Natural killer cell treated with Interleukin-12 subunit alpha and Interleukin-12 subunit beta and Interleukin-15 and Interleukin-18, amount 100 ng/mL, for 72 hours (primary cell): Measurements from ENCODE around the gene COL20A1. TPM values are rescaled to one million over a fixed set of nuclear protein-coding genes. Genes with fewer than 3 reads are reported as not detected.
A peak's percentile ranks its signal among the peaks of the same experiment; 100 is the strongest.

ENCODE experiments used
- ATAC-seq, 2 donors: fragments of 150-1000 bp; cut with Tn5 transposase in 1 of 2; sonication (Bioruptor Pico), chemical (Tn5 transposase) in 1 of 2; 2 replicates each; pipeline ENCODE4 v1.10.0; 2021
- DNase-seq: peaks from one replicate; pipeline ENCODE4 v3.0.0; 2022; ENCODE audit warnings: low spot score
- H3K27ac Mint-ChIP-seq, 2 donors: 1 replicate in 1 of 2; 2 replicates in 1 of 2; pipeline ENCODE4 v1.8.0; 2022; ENCODE audit warnings: mixed read lengths in 2 of 2, mild to moderate bottlenecking in 1 of 2, moderate library complexity in 1 of 2
- H3K27me3 Mint-ChIP-seq, 2 donors: 1 replicate in 1 of 2; 2 replicates in 1 of 2; pipeline ENCODE4 v1.8.0; 2022; ENCODE audit warnings: mixed read lengths in 2 of 2
- H3K36me3 Mint-ChIP-seq: one replicate; pipeline ENCODE4 v1.8.0; 2022; ENCODE audit warnings: mixed read lengths
- H3K4me1 Mint-ChIP-seq, 2 donors: 1 replicate in 1 of 2; 2 replicates in 1 of 2; pipeline ENCODE4 v1.8.0; 2022; ENCODE audit warnings: low read depth in 2 of 2, mixed read lengths in 2 of 2, mild to moderate bottlenecking in 1 of 2
- H3K4me3 Mint-ChIP-seq: one replicate; pipeline ENCODE4 v1.8.0; 2022; ENCODE audit warnings: mixed read lengths
- H3K9me3 Mint-ChIP-seq: 2 replicates; pipeline ENCODE4 v1.8.0; 2022; ENCODE audit warnings: mixed read lengths
- total RNA-seq, 2 donors: library from RNA; stranded (reverse); gene quantifications; one replicate each; pipeline ENCODE4 v1.2.3, GENCODE V29; 2022

The COL20A1 gene
- total RNA-seq, 2 donors from 2014 or later, result not detected

DNA sequence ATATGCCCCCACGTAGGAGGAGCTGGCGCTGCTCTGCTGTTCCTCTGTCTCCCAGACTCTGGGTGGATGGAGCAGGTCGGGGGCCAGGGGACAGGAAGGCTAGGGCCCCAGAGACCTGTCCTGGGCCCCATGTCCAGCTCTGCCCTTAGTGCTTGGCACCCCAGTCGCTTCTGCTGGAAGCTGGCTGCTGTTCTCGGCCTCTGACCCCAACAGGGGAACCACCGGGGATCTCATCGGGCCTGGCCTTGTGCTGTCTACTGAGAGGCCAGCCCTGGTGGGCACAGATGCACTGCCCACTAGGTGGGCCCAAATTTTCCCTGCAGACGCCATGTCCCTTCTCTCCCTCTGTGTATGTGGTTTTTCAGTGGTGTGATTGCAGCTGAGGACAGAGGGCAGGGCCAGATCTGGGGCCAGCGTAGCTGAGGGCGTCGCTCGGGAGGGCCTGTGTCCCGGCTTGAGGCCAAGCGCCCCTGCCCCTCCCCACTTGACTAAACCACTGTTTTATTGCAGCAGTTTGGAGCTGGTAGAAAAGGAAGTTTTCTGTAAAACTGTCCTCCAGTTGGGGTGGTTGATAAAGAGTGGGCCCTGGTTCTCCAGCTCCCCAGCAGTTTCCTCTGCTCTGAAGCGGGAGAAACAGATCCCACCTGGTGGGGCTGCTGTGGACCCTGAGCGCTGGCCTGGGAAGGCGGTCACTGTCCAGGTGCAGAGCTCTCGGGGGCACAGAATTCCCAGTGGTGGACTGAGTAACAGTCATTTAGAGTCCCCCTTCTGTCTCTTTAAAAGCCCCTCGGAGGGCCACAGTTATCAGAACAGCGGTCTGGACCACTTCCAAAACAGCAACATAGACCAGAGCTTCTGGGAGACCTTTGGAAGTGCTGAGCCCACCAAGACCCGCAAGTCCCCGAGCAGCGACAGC, 5.9 kb upstream of the COL20A1 start:
- DNase-seq, result no peak
- no peak for ATAC-seq
- Mint-ChIP-seq H3K9me3 (no peaks in the 10 kb centered on the region), H3K36me3 (no peaks in the 10 kb centered on the region), H3K27ac (no peak overlapping the region), H3K4me3 (no peak overlapping the region), H3K27me3 (no peaks in the 10 kb centered on the region), H3K4me1 (no peaks in the 10 kb centered on the region)

GRCh38 chr20:63287697-63288580, 5.0 kb upstream of the COL20A1 start:
- Mint-ChIP-seq H3K27me3 (no peaks in the 10 kb centered on the region), H3K9me3 (no peaks in the 10 kb centered on the region), H3K4me3 (no peak overlapping the region), H3K36me3 (no peaks in the 10 kb centered on the region), H3K4me1 (no peaks in the 10 kb centered on the region), H3K27ac (no peak overlapping the region)
- DNase-seq (no peak), ATAC-seq (no peak)

- no peak for DNase-seq
- H3K27ac Mint-ChIP-seq, result no peak overlapping the region
- H3K4me3 Mint-ChIP-seq, result no peak overlapping the region
Observed at GRCh38 chr20:63288581-63289251, 4.3 kb upstream of the COL20A1 start.

DNA sequence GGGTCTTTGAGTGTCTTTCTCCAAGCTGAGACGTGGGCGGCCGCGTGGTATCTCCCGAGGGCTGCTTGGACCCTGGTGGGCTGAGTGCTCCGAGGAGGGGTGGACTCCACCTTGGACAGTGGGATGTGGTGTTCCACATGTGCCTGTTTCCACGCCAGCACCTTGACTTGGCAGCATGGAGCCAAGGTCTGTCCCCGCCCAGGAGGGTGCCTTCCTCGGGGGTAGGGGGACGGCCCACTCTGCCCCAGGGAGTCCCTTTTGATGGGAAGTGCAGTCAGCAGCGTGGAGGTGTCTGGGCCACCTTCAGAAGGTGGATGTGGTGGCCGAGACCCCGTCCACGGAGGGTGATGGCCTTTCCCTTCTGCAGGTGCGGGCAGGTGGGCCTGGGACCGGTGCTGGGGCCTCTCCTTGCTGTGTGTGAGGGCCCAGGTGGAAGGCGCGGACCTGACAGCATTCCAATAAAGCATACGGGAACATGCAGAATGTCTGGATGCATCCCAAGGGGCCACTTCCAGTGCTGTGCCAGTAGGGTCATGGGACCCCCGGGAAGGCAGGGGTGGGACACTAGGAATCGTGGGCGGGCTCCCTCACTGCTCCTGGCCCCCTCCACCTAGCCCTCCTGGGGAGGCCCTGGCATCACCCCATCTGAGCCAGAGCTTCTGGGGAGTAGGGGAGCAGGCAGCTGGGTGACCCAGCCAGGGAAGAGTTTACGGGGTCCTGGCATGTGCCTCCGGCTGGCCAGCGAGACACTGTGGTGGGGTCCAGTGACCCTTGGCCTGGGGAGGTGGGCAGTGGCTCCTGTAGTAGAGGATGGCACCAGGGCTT, 3.5 kb upstream of the COL20A1 start:
- no peak for ATAC-seq
- H3K4me1 Mint-ChIP-seq, result no peaks in the 10 kb centered on the region
- no peaks in the 10 kb centered on the region for H3K27me3 Mint-ChIP-seq
- no peak overlapping the region for H3K4me3 Mint-ChIP-seq
- no peak for DNase-seq
- no peak overlapping the region for H3K27ac Mint-ChIP-seq
- no peaks in the 10 kb centered on the region for H3K36me3 Mint-ChIP-seq
- H3K9me3 Mint-ChIP-seq, result no peaks in the 10 kb centered on the region

More at GRCh38 chr20:63288581-63289251, 4.3 kb upstream of the COL20A1 start:
- no peak for ATAC-seq
- Mint-ChIP-seq H3K9me3 (no peaks in the 10 kb centered on the region), H3K36me3 (no peaks in the 10 kb centered on the region), H3K27me3 (no peaks in the 10 kb centered on the region), H3K4me1 (no peaks in the 10 kb centered on the region)

DNA sequence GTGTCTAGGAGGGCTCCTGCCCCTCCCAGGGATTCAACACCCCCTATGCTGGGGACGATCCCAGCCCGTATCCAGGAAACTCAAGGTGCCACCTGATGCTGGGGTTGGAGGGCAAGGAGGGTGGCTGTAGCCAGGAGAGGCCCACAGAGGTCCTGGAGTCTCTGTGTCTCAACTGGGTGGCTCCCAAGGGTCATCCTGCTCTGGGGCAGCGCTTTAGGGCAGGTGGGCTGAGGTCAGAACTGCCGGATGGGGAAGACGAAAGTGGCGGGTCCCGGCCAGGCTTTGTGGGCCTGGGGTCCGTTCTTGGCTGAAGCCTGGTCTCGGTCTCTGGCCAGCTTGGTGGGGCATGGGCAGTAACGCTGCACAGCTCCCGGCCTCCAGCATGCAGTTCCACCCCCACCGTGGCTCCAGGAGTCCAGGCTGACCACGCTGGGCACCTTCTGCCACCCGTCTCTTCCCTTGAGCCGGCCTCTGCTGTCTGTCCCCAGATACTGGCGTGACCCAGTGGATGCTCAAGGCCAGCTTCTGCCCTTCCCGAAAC, 2.8 kb upstream of the COL20A1 start:
- no peak for ATAC-seq
- no peak for DNase-seq
- H3K4me1 Mint-ChIP-seq, result no peaks in the 10 kb centered on the region
- H3K27ac Mint-ChIP-seq, result no peak overlapping the region
- no peaks in the 10 kb centered on the region for H3K9me3 Mint-ChIP-seq
- no peak overlapping the region for H3K4me3 Mint-ChIP-seq
- no peaks in the 10 kb centered on the region for H3K36me3 Mint-ChIP-seq
- peaks cover 0 to 1% of the 10 kb centered on the region in 2 donors for H3K27me3 Mint-ChIP-seq

- H3K4me1 Mint-ChIP-seq, result no peaks in the 10 kb centered on the region
- H3K27me3 Mint-ChIP-seq, result peaks cover 0 to 2% of the 10 kb centered on the region in 2 donors
- peak; percentile 48 to 55 for ATAC-seq
- H3K9me3 Mint-ChIP-seq, result no peaks in the 10 kb centered on the region
- no peak for DNase-seq
- H3K4me3 Mint-ChIP-seq, result no peak overlapping the region
- H3K36me3 Mint-ChIP-seq, result no peaks in the 10 kb centered on the region
- no peak overlapping the region for H3K27ac Mint-ChIP-seq
Observed at GRCh38 chr20:63290677-63291472, 2.1 kb upstream of the COL20A1 start.

DNA sequence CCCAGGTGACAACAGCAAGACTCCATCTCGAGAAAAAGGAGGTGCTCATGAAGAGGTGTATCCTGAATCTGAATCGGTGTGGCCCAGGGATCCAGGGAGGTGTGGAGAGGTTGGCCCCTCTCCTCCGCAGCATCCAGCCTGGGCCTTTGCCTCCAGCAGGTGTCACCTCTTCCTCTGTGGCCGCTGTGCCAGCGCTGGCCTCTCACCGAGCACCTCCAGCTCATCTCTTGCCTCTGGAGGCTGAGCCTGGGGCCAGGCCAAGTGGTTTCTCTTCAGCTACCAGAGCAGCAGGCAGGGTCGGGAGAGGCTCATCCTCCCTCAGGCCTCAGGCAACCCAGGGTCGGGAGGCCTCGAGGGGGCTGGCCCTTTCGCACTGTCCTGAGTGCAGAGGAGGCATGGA, 1.2 kb upstream of the COL20A1 start:
- no peak overlapping the region for H3K27ac Mint-ChIP-seq
- H3K27me3 Mint-ChIP-seq, result peaks cover 0 to 2% of the 10 kb centered on the region in 2 donors
- DNase-seq (no peak), ATAC-seq (no peak)
- no peaks in the 10 kb centered on the region for H3K36me3 Mint-ChIP-seq
- no peak overlapping the region for H3K4me3 Mint-ChIP-seq
- H3K9me3 Mint-ChIP-seq, result no peaks in the 10 kb centered on the region
- no peaks in the 10 kb centered on the region for H3K4me1 Mint-ChIP-seq

DNA sequence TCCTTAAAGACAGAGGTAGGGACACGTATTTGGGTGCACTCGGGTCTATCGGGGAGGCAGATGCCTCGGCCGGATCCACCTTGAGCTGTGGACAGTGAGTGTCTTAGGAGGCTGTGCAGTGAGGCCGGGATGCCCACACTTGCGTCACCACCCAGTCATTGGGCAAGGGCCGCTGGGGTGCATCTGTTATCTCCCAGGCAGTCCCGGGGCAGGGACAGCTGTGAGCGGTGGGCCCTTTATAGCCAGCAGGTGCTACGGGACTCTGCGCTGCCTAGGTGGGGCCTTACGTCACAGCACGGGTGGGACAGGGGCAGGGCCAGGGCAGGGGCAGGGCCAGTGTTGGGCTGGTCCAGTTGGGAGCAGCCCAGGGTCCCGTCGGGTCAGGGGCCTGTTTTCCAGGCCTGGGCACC, 689 bp upstream of the COL20A1 start:
- no peak overlapping the region for H3K4me3 Mint-ChIP-seq
- no peaks in the 10 kb centered on the region for H3K9me3 Mint-ChIP-seq
- no peak for DNase-seq
- H3K4me1 Mint-ChIP-seq, result no peaks in the 10 kb centered on the region
- peaks cover 0 to 2% of the 10 kb centered on the region in 2 donors for H3K27me3 Mint-ChIP-seq
- H3K36me3 Mint-ChIP-seq, result no peaks in the 10 kb centered on the region
- ATAC-seq, result no peak
- no peak overlapping the region for H3K27ac Mint-ChIP-seq

DNA sequence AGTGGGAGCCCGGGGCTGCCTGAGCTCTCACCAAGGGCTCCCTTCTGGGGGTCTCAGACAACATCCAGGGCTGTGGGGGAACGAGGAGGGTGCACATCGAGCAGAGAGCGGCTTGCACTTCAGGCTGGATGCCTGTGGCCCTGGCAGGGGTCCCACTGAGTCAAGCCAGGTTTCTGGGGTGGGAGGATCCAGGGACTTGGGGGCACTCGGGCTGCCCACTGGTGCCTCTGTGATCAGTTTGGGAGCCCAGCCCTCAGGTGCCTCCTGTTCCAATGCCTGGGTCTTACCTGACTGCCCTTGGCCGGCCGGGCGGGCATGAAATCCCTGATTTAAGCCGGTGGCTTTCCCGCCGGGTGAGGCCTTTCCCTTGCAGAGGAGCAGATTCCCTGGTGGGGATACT, 470 bp downstream of the COL20A1 start:
- Mint-ChIP-seq H3K27me3 (peaks cover 0 to 2% of the 10 kb centered on the region in 2 donors), H3K4me3 (no peak overlapping the region), H3K4me1 (no peaks in the 10 kb centered on the region), H3K9me3 (no peaks in the 10 kb centered on the region), H3K27ac (no peak overlapping the region), H3K36me3 (no peaks in the 10 kb centered on the region)
- no peak for ATAC-seq
- DNase-seq, result no peak

GRCh38 chr20:63293871-63294535, 1.0 kb downstream of the COL20A1 start:
- H3K27ac Mint-ChIP-seq, result no peak overlapping the region
- no peaks in the 10 kb centered on the region for H3K9me3 Mint-ChIP-seq
- DNase-seq, result no peak
- H3K4me3 Mint-ChIP-seq, result no peak overlapping the region
- no peaks in the 10 kb centered on the region for H3K36me3 Mint-ChIP-seq
- H3K4me1 Mint-ChIP-seq, result no peaks in the 10 kb centered on the region
- peaks cover under 1 to 3% of the 10 kb centered on the region in 2 donors for H3K27me3 Mint-ChIP-seq
- ATAC-seq, result no peak

- no peak overlapping the region for H3K4me3 Mint-ChIP-seq
- DNase-seq, result no peak
- peaks cover 4 to 6% of the 10 kb centered on the region in 2 donors for H3K27me3 Mint-ChIP-seq
- no peak overlapping the region for H3K27ac Mint-ChIP-seq
- no peaks in the 10 kb centered on the region for H3K4me1 Mint-ChIP-seq
- no peaks in the 10 kb centered on the region for H3K9me3 Mint-ChIP-seq
- no peaks in the 10 kb centered on the region for H3K36me3 Mint-ChIP-seq
- ATAC-seq, result no peak
Observed at GRCh38 chr20:63294536-63294900, 1.5 kb downstream of the COL20A1 start.

- ATAC-seq, result no peak
- H3K36me3 Mint-ChIP-seq, result no peaks in the 10 kb centered on the region
- peaks cover 4 to 6% of the 10 kb centered on the region in 2 donors for H3K27me3 Mint-ChIP-seq
- no peaks in the 10 kb centered on the region for H3K9me3 Mint-ChIP-seq
- no peak for DNase-seq
- no peaks in the 10 kb centered on the region for H3K4me1 Mint-ChIP-seq
- H3K4me3 Mint-ChIP-seq, result no peak overlapping the region
- H3K27ac Mint-ChIP-seq, result no peak overlapping the region
Observed at GRCh38 chr20:63295018-63295417, 2.0 kb downstream of the COL20A1 start.
